GM18873 (cell line): ENCODE data around the gene OR7A17.

ENCODE experiments used
- ATAC-seq: cut with Tn5 transposase; IDR thresholded peaks from one replicate; pipeline ENCODE4 v1.9.1; 2021; ENCODE audit warnings: mild to moderate bottlenecking, moderate library complexity, moderate number of reproducible peaks; ENCODE audit not compliant: unreplicated experiment, low FRiP score

The OR7A17 gene

DNA sequence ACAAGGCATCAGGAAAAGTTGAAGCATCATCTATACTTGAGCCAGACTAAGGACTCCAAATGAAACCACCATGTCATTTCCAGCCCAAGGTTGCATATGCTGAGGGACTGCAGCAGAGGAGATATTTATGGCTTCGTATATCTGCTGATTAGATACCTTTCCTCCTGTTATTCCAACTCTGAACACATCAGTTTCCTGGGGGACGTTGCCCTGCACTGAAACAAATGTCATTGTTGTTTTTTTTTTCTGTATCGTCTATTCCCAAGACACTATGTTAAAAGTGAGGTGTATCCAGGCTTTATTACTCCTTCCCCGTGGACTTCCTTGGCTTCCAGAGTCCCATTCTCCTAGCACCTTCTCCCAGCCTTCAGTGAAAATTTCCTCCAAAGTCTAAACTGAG is at the start of gene OR7A17:
Gene OR7A17, minus strand, starts transcription at position 101 of the 400 bp plus-strand sequence. CDS start 4,777 bp downstream, outside the sequence.
- ATAC-seq, result no peak

GRCh38 chr19:14933506-14933905 is 47.6 kb upstream of the OR7A17 start:
- no peak for ATAC-seq

GRCh38 chr19:14916848-14917247 is 30.9 kb upstream of the OR7A17 start:
- no peak for ATAC-seq

GRCh38 chr19:14915116-14915515 is 29.2 kb upstream of the OR7A17 start:
- ATAC-seq, result no peak

DNA sequence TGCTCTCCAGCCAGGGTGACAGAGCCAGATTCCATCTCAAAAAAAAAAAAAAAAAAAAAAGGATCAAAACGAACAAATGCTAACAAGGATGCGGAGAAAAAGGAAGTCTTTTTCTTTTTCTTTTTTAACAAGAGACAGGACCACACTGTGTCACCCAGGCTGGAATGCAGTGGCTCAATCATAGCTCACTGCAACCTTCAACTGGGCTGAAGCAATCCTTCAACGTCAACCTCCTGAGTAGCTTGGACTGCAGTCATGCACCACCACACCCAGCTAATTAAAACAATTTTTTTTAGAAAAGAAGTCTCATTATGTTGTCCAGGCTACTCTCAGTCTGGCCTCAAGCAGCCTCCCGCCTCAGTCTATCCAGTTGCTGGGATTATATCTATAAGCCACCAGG is 20.8 kb upstream of the OR7A17 start:
- no peak for ATAC-seq

DNA sequence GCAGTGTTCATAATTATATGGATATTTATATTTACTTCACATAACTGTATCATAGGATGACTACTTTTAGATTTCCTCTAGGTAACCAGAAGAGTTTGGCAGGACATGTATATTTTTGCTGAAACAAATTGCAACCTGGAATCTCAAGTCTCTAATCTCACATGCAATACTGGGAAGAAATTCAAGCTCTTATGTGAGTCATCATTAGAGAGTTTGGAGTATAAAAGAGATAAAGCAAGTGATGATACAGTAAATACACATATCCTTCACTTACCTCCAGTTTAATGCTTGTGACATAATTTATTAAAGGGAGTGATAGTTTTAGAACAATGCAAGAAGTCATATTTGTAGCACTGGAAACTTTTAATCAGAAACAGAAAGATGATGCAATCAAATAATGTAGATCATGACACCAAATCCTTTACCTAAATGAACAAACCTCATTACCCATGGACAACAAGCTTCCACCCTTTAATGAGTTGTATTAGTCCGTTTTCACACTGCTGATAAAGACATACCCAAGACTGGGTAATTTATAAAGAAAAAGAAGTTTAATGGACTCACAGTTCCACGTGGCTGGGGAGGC is 15.8 kb upstream of the OR7A17 start:
- no peak for ATAC-seq

- ATAC-seq, result no peak
Observed at GRCh38 chr19:14890643-14891379, 4.9 kb upstream of the OR7A17 start.

- ATAC-seq, result no peak
Observed at GRCh38 chr19:14889994-14890642, 4.2 kb upstream of the OR7A17 start.

GRCh38 chr19:14871619-14872230 is 14.2 kb downstream of the OR7A17 start:
- ATAC-seq, result no peak

DNA sequence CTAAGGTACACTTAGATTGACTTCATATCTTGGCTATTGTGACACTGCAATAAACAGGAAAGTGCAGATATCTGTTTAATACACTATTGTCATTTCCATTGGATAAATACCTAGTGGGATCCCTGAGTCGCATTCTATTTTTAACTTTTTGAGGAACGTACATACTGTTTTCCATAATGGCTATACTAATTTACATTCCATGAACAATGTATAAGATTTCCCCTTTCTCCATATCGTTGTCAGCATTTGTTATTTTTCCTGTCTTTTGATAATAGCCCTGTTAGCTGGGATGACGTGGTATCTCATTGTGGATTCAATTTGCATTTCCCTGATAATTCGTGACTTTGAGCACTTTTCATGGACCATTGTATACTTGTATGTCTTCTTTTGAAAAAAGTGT is 17.4 kb downstream of the OR7A17 start:
- ATAC-seq, result no peak

- ATAC-seq, result no peak
Observed at GRCh38 chr19:14848822-14849221, 37.1 kb downstream of the OR7A17 start, which contains the start of gene OR7A10. OR7A10 (minus strand) TSS chr19:14848922; CDS start chr19:14841877, 7,045 bp downstream.

GRCh38 chr19:14843578-14843977 is 42.4 kb downstream of the OR7A17 start:
- ATAC-seq, result no peak

DNA sequence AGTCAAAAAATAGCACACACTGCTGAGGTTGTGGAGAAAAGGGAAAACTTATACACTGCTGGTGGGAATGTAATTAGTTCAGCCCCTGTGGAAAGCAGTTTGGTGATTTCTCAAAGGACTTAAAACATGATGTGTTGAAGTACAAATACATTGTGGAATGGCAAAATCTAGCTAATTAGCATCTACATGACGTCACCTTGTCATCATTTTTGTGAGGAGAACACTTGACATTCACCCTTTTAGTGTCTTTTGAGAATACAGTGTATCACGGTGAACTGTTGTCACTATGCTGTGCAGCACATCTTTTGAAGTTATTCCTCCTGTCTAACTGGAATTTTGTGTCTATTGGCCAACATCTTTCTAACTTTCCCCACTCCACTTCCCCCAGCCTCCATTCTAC is 42.8 kb downstream of the OR7A17 start:
- ATAC-seq, result no peak

DNA sequence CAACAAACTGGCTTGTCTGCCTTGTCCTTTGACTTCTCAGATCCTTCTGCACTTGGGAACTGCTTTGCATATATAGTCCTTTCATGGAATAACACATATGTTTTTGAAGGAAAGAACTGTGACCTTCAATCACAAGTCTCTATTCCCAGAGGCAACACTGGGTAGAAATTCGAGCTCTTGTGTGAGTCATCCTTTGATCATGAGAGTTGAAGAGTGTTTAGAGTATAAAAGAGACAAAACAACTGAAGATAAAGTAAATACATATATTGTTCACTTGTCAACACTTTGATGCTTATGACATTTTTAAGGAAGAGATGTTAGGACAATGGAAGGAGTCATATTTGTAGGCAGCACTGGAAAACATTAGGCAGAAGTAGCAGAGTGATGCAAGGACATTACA is 45.7 kb downstream of the OR7A17 start:
- ATAC-seq, result no peak

DNA sequence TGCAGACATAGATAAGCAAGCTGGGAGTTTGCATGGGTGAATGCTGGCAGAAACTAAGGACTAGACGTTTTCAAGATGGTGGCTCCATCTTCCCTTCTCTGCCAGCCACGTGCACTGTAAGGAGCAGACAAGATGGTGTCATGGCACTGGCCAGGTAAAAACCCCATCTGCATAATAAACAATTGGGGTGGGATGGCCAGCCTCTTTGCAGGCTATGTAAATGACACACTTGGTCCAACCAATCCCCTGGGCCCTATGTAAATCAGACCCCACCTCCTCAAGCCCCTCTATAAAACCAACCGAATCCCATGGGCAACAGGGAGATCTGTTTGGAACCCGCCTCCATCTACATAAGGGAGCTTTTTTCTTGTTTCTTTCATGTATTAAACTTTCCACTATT is 48.5 kb downstream of the OR7A17 start:
- ATAC-seq, result no peak

- ATAC-seq, result no peak
Observed at GRCh38 chr19:14835011-14835410, 50.9 kb downstream of the OR7A17 start, which contains the start of the genes OR7A5 and OR7C1. OR7A5 (minus strand) TSS chr19:14835185; CDS start chr19:14828241, 6,944 bp downstream. OR7C1 (minus strand) TSS chr19:14835185; CDS start chr19:14800136, 35,049 bp downstream.

DNA sequence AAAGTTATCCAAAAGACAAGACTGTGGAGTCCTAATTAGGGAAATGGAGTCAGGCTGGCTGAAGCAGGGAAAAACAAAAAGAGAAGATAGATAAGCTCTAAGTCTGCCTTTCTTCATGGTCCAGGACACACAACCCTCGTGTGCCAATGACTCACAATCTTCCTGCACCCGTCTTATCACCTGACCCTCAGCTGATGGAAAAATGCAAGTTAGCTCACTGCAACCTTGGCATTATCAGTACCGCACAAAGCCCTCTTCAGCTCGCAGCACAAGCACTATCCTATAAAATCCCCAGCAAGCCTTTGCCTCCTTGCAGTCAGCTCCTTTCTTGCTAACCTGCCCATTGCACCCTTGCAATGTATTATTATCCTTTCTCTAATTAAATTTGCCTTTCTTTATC is 55.2 kb downstream of the OR7A17 start:
- no peak for ATAC-seq
